ENCODE measurements around the gene MAP2K7. TPM values are rescaled to one million over a fixed set of nuclear protein-coding genes. Genes with fewer than 3 reads are reported as not detected.

MAP2K7 gene
- total RNA-seq, 1 donor from 2014 or later: 42.2 TPM

DNA sequence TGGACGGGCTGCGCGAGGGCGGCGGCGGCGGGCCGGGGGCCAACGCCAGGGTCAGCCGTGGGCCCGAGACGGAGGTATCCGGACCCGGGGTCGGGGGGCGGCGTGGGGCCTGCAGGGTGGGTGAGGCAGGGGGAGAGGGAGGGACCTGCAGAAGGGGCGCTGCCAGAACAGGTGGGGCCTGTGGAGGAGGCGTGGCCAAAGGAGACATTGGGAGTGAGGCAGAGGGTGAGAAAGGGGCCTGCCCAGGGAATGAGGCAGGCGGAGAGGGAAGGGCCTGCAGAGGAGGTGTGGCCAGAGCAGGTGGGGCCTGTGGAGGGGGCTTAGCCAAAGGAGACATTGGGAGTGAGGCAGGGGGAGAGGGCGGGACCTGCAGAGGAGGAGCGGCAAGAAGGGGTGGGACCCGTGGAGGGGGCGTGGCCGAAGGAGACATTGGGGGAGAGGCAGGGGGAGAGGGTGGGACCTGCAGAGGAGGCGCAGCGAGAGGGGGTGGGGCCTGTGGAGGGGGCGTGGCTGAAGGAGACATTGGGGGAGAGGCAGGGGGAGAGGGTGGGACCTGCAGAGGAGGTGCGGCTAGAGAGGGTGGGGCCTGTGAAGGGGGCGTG, 33.7 kb upstream of the MAP2K7 start:
- H3K27me3 Mint-ChIP-seq: peaks cover 25% of the 10 kb centered on the region
- peaks cover 13% of the 10 kb centered on the region for H3K4me1 Mint-ChIP-seq (ENCODE audit: unreplicated experiment)
- peaks cover 4% of the 10 kb centered on the region for H3K36me3 Mint-ChIP-seq
- H3K9me3 Mint-ChIP-seq: no peaks in the 10 kb centered on the region
- no peak overlapping the region for H3K27ac Mint-ChIP-seq
- no peak for DNase-seq (ENCODE audit: extremely low spot score, unreplicated experiment)
- no peak for TF ChIP-seq CTCF (conservative IDR thresholded peaks at IDR 0.05)
- no peak overlapping the region for H3K4me3 Mint-ChIP-seq

- TF ChIP-seq CTCF (conservative IDR thresholded peaks at IDR 0.05): no peak
- Mint-ChIP-seq H3K9me3 (no peaks in the 10 kb centered on the region), H3K4me3 (peak overlapping the region; percentile 84), H3K27me3 (peaks cover 25% of the 10 kb centered on the region), H3K4me1 (ENCODE audit: unreplicated experiment) (peaks cover 13% of the 10 kb centered on the region), H3K27ac (peak overlapping the region; percentile 95), H3K36me3 (peaks cover 4% of the 10 kb centered on the region)
- peak; percentile 78 for DNase-seq (ENCODE audit: extremely low spot score, unreplicated experiment)
Measured at GRCh38 chr19:7870571-7871436, 32.9 kb upstream of the MAP2K7 start.

GRCh38 chr19:7871437-7872305, 32.0 kb upstream of the MAP2K7 start:
- peaks cover 4% of the 10 kb centered on the region for H3K36me3 Mint-ChIP-seq
- peak overlapping the region; percentile 84 for H3K4me3 Mint-ChIP-seq
- H3K27ac Mint-ChIP-seq: peak overlapping the region; percentile 95
- DNase-seq (ENCODE audit: extremely low spot score, unreplicated experiment): peak; percentile 94
- H3K4me1 Mint-ChIP-seq (ENCODE audit: unreplicated experiment): peaks cover 13% of the 10 kb centered on the region
- no peaks in the 10 kb centered on the region for H3K9me3 Mint-ChIP-seq
- TF ChIP-seq CTCF (conservative IDR thresholded peaks at IDR 0.05): no peak
- peaks cover 31% of the 10 kb centered on the region for H3K27me3 Mint-ChIP-seq

GRCh38 chr19:7872306-7873204, 31.1 kb upstream of the MAP2K7 start:
- no peak for TF ChIP-seq CTCF (conservative IDR thresholded peaks at IDR 0.05)
- Mint-ChIP-seq H3K27ac (peak overlapping the region; percentile 95), H3K27me3 (peaks cover 35% of the 10 kb centered on the region), H3K9me3 (no peaks in the 10 kb centered on the region), H3K4me1 (ENCODE audit: unreplicated experiment) (peaks cover 13% of the 10 kb centered on the region), H3K4me3 (peak overlapping the region; percentile 84), H3K36me3 (peaks cover 4% of the 10 kb centered on the region)
- DNase-seq (ENCODE audit: extremely low spot score, unreplicated experiment): peak; percentile 71

All from type B pancreatic cell (in vitro differentiated cells).